Activated CD4-positive, alpha-beta T cell treated with anti-CD3 and anti-CD28 coated beads for 4 hours (primary cell): ENCODE results near the gene MMEL1.
"Not testable (repeated sequence)": the region's sequence is repeated elsewhere in the genome, so short reads cannot be mapped to it uniquely, and the experiment has no call there.

ENCODE experiments used
- DNase-seq, 2 donors: peaks; one replicate each; pipeline ENCODE4 v3.0.0-alpha.2; 2020

The MMEL1 gene

DNA sequence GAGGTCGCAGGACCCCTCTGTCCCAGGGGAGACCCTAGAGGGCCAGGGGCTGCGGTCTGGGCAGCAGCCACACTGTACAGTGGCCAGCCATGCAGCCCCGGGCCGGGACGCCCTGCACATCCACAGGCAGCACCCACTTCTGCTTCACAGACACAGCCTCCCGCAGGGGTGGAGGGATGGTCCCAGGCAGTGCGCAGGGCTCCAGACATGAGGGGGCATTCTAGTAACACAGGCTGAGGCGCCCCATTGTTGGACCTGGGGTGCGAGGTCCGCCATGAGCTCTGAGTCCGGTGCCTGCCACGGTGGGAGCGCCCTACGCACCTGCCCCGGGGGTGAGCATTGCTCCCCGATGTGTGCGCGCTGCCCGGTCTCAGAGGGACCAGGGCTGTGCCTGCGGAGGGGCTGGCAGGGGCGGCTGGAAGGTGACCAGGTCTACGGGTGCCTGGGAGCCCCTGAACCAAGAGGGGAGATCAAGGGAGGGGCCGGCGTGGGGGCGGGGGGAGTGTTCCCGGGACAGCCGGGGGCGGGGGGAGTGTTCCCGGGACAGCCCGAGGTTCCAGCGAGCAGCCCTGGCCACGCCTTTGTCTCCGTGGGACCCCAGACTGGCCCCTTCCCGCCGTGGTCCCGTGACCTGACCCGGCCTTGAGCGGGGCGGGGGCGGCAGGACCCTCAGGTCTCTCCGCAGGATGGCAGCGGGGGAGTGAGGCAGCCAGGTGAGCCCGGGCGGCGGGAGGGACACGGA, 4.5 kb downstream of the MMEL1 start:
- no peak for DNase-seq

DNA sequence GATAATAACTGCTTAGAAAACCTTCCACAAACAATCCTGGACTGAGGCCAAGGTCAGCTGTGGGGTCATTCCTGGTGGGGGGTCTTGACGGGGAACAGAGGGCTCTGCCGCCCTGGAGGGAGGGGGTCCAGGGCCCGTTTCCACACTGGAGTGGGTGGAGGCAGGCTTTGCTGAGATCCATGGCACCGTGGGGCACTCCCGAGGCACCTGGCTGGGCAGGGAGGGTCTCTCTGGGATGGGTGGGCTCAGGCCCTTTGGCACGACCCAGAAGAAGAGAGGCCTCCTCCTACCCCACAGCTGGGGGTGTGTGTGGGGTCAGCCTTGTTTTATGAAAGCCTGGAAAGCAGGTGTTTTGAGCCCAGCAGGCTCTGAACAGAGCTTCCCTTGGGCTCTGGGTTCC, 5.1 kb downstream of the MMEL1 start:
- DNase-seq: no peak

DNA sequence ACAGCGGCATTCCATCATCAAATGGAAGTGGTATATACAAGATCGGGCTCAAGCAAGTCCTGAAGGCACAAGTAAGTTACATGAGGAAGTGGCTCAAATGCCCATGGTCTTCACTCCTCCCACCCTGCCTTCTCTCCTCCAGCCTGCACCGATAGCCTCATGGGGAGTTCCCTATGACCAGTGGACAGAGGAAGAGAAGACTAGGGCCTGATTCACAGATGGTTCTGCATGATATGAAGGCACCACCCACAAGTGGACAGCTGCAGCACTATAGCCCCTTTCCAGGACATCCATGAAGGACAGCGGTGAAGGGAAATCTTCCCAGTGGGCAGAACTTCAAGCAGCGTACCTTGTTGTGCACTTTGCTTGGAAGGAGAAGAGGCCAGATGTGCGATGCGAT, 7.1 kb downstream of the MMEL1 start:
- not testable (repeated sequence) for DNase-seq

DNA sequence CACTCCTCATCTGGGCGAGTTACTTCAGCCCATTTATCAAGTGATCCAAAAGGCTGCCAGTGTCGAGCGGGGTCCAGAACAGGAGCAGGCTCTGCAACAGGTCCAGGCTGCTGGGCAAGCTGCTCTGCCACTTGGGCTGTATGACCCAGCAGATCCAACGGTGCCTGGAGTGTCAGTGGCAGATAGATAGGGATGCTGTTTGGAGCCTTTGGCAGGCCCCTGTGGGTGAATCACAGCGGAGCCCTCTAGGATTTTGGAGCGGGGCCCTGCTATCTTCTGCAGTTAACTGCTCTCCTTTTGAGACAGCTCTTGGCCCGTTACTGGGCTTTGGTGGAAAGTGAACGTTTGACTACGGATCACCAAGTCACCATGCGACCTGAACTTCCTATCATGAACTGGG, 7.5 kb downstream of the MMEL1 start:
- no peak for DNase-seq

GRCh38 chr1:2624735-2625300, 8.0 kb downstream of the MMEL1 start:
- no peak for DNase-seq

DNA sequence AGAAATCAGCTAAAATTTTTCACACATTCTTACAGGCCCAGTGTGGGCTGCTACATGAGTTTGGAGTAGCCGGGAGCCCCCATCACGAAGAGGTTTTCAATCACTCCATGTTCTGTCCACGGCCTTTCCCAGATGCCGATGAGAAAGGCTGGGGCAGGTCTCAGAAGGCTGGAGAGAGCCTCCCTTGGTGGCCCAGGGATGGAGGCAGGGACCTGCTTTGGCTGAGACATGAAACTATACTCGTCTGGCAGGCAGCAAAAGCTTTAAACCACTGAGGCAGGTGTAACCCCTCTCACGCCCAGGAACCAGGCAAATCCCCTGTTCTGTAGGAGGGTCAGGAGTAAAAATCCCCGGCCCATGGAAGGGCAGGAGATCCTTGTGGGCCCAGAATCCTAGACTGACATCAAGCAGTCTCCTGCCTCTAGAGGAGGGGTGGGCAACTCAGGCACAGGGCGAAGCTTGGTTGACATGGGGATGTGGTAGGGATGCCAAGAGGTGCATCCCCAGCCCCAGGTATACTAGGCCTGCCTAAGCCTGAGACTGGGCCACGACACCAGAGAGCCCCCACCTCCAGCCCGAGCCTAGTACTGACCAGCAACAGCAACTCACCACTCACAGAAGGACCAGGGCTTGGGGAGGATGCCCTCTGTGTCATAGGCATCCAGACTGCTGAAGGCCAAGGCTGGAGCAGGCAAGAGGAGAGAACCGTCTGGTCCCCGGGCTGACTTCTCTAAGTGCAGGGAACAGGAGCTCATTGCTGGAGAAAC, 9.1 kb downstream of the MMEL1 start:
- no peak for DNase-seq

DNA sequence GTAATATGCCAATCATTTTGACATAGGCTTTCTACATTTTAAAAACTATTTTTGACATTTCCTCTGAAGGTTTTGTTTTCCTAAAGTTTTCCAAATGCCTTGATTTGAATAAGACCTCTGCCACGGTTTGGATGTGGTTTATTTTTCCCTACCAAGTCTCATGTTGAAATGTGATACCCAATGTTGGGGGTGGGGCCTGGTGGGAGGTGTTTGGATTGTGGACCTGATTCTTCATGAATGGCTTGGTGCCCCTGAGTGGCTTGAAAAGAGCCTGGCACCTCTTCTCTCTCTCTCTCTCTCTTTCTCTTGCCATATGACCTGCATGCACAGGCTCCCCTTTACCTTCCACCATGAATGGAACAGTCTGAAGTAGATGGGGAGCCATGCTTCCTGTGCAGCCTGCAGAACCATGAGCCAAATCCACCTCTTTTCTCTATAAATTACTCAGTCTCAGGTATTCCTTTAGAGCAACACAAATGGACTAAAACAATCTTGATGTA, 14.8 kb downstream of the MMEL1 start:
- DNase-seq: no peak

- no peak for DNase-seq
Measured at GRCh38 chr1:2614145-2614544, 18.7 kb downstream of the MMEL1 start.

GRCh38 chr1:2612591-2613365, 20.0 kb downstream of the MMEL1 start:
- no peak for DNase-seq

GRCh38 chr1:2611621-2612437, 21.0 kb downstream of the MMEL1 start:
- DNase-seq: no peak

GRCh38 chr1:2611031-2611501, 21.8 kb downstream of the MMEL1 start:
- no peak for DNase-seq

DNA sequence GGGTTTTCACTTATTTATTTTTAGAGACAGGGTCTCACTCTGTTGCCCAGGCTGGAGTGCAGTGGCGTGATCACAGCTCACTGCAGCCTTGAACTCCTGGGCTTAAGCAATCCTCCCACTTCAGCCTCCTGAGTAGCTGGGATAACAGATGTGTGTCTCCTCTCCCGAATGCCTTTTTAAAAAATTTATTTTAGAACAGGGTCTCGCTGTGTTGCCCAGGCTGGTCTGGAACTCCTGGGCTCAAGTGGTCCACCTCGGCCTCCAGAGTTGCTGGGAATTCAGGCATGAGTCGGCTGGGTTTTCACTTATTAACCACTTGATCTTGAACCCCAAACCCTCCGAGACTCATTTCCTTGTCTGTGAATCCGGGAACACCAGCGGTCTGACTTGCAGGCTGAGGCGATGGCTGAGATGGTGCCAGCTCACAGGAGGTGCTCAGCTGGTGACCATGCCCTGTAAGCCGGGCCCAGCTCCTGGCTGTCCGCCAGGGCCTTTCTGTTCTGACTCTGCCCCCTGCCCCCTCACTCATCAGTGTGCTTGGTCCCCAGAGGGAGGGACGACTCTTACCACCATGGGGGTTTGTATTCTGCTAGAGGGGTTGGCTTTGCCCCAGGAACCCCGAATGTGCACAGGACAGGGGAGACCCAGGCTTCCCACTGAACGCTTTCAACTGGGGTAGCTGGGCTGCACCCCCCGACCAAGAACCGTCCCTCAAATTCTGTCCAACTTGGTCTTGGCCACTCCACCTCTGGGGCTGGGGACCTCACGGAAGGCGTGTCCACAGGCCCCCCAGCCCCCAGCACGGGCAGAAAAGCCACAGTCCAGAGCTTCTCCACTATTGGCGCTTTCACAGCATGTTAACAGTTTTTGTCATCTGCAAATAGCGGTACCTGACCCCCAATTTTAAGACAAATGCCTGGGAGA, 22.5 kb downstream of the MMEL1 start:
- DNase-seq: no peak

GRCh38 chr1:2609319-2610035, 23.3 kb downstream of the MMEL1 start:
- no peak for DNase-seq

GRCh38 chr1:2607641-2608091, 25.1 kb downstream of the MMEL1 start:
- DNase-seq: no peak

DNA sequence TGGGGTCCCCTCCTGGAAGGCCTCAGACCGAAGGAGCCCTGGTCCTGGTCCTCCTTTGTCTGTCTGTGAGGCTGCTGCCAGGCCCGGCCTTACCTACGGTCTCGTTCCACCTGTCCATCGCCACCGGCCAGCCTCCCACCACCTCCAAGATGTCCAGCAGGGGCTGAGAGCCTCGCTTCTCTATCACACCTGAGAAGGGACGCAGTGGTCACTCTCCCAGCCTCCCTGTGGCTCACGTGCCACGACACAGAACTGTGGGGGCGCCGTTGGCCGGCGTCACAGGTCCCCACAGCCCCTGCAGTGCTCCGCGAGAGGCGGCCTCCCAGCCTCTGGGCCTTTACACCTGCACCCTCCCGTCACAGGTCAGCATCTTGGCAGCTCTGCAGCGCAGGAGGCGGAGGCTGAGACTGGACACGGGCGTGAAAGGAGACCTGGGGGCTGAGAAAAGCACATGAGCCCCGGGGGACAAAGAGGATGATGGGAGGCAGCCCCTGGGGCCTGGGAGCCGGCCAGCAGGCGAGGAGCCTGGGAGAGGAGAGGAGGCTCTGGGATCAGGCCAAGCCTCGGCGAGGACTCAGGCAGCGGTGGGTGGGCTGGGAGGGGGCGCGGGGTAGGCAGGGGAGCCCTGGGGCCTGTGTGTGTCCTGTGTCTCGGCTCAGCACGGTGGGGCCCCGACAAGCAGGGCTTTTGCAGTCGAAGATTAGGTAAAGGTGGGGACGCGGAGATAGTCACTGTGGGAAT, 25.8 kb downstream of the MMEL1 start:
- no peak for DNase-seq

DNA sequence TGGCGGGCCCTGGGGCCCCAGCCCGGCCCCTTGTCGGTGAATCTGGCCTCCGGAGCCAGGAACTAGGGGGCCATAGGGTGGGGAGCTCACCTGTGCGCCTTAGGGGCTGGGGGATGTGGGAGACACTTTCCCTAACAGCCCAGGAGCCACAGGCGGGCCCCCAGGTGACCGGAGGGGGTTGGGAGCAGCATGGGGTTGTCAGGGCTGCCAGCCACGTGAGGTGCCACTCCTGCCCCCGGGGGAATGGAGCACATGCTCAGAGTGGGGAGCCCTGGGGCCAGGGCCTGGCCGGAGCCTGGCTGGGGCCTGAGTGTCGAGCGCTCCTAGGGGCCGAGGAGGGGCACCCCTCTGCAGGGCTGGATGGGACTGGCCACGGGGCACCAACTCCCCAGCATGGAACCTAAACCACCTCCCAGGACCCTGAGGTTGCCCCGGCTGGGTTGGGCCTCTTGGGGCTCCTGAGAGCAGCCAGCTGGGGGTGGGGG, 26.4 kb downstream of the MMEL1 start:
- no peak for DNase-seq

- DNase-seq: no peak
Measured at GRCh38 chr1:2605509-2606395, 27.1 kb downstream of the MMEL1 start.

DNA sequence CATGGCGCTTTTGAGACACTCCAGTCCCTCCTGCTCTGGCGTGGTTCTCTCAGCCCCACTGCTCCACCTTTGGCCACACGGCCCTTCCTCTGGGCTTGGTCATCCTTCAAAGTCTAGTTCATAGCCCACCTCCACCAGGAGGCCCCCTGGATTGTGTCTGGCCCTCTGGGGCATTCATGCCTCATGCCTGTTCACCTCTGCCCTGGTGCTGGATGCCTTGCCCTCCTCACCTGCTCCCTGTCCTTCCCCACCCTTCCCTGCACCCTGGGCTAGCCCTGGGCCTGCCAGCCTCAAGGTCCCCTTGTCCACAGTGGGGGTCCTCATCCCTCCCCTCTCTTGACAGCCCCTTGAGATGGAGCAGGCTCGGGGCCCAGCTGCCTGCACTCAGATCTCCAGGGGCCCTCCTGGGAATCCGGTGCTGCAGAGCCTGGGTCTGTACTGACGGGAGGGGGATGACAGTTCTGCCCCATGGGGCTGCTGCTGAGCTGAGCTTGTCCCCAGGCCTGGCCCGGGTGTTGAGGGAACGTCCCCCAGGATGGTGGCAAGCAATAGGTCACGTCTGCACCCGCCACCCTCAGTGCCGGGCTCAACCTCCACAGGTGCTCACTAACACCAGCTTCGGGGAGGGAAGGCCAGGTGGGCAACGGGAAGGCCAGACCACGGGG, 27.8 kb downstream of the MMEL1 start:
- no peak for DNase-seq
